ENCODE measurements around the gene GARIN5B.
"Not testable (repeated sequence)": the region's sequence is repeated elsewhere in the genome, so short reads cannot be mapped to it uniquely, and the experiment has no call there.

GARIN5B gene

DNA sequence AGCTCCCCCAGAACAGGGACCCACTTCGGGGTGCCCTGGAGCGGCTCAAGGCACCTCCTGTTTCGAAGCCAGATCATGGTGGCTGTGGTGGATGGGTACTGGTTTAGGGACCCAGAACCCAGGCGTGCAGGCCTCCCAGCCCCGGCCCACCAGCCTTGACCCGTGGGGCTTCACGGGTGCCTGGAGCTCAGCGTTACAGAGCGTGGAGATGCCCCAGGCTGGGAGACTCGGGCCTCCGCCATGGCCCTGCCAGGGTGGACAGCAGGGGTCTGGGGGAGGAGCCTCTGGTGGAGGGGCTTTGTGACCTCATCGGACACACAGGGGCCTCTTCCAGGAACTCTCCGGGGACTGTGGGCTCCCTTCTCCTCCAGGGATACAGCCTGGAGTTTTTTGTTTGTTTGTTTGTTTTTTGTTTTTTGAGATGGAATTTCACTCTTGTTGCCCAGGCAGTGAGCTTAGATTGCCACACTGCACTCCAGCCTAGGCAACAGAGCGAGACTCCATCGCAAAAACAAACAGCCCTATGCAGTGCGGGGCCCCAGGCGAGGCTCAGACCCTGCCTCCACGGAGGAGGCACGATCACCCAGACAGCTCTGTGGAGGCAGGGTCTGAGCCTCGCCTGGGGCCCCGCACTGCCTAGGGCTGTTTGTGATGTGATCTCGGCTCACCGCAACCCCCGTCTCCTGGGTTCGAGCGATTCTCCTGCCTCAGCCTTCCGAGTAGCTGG, at the start of gene GARIN5B:
GARIN5B (minus strand) TSS at position 271 of the 727 bp plus-strand sequence; CDS start at position 77, 194 bp downstream.
- no peak within 1 kb of the TSS for H3K4me3 ChIP-seq (replicated peaks; ENCODE audit: low read depth, low read length)
- DNase-seq (ENCODE audit: low read depth): no peak
- TF ChIP-seq, protein P1, sequence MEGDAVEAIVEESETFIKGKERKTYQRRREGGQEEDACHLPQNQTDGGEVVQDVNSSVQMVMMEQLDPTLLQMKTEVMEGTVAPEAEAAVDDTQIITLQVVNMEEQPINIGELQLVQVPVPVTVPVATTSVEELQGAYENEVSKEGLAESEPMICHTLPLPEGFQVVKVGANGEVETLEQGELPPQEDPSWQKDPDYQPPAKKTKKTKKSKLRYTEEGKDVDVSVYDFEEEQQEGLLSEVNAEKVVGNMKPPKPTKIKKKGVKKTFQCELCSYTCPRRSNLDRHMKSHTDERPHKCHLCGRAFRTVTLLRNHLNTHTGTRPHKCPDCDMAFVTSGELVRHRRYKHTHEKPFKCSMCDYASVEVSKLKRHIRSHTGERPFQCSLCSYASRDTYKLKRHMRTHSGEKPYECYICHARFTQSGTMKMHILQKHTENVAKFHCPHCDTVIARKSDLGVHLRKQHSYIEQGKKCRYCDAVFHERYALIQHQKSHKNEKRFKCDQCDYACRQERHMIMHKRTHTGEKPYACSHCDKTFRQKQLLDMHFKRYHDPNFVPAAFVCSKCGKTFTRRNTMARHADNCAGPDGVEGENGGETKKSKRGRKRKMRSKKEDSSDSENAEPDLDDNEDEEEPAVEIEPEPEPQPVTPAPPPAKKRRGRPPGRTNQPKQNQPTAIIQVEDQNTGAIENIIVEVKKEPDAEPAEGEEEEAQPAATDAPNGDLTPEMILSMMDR (IDR thresholded peaks at IDR 0.05; ENCODE audit: low read length, missing control alignments): no peak

DNA sequence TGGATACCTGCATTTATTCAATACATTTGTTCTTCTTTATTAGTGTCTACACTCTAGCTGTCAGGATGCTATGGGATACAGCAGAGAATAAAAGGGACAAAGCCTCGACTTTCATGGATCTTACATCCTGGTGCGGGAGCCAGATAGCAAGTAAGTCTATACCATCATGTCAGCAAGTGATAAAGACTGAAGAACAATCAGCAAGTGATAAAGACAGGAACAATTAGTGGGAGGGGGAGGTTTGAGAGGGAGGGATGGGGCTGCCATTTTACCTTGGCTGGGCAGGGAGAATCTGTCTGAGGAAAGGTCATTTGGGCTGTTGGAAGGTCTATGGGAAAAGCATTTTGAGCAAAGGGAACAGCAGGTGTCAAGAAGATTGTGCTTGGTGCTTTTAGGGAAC, 47.1 kb upstream of the GARIN5B start:
- H3K4me3 ChIP-seq (replicated peaks; ENCODE audit: low read depth, low read length): no peak overlapping the region
- TF ChIP-seq, protein P1 (IDR thresholded peaks at IDR 0.05; ENCODE audit: low read length, missing control alignments): no peak
- no peak for DNase-seq (ENCODE audit: low read depth)

DNA sequence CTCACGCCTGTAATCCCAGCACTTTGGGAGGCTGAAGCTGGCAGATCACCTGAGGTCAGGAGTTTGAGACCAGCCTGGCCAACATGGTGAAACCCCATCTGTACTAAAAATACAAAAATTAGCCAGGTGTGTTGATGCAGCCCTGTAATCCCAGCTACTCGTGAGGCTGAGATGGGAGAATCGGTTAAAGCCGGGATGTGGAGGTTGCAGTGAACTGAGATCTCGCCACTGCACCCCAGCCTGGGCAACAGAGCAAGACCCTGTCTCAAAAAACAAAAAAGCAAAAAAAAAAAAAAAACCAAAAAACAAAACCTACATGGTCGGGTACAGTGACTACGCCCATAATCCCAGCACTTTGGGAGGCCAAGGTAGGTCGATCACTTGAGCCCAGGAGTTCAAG, 46.1 kb upstream of the GARIN5B start:
- not testable (repeated sequence) for DNase-seq (ENCODE audit: low read depth); H3K4me3 ChIP-seq (replicated peaks; ENCODE audit: low read depth, low read length)

DNA sequence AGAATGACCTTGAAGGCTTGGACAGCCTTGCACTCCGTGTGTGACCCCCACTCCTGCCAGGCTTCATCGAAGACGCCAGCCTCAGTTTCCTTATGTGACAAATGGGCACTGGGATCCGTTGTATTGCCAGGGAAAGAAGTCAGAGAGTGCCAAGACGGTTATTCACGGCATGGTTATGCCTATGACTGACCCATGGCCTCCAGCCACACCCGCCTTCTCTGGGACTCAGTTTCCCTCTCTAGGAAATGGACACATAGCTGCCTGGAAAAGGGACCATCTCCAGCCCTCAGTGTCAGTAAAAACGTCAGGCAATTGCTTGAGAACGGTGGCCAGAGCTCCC, 45.4 kb upstream of the GARIN5B start:
- DNase-seq (ENCODE audit: low read depth): no peak
- TF ChIP-seq, protein P1 (IDR thresholded peaks at IDR 0.05; ENCODE audit: low read length, missing control alignments): no peak
- H3K4me3 ChIP-seq (replicated peaks; ENCODE audit: low read depth, low read length): peak overlapping the region; percentile 51

DNA sequence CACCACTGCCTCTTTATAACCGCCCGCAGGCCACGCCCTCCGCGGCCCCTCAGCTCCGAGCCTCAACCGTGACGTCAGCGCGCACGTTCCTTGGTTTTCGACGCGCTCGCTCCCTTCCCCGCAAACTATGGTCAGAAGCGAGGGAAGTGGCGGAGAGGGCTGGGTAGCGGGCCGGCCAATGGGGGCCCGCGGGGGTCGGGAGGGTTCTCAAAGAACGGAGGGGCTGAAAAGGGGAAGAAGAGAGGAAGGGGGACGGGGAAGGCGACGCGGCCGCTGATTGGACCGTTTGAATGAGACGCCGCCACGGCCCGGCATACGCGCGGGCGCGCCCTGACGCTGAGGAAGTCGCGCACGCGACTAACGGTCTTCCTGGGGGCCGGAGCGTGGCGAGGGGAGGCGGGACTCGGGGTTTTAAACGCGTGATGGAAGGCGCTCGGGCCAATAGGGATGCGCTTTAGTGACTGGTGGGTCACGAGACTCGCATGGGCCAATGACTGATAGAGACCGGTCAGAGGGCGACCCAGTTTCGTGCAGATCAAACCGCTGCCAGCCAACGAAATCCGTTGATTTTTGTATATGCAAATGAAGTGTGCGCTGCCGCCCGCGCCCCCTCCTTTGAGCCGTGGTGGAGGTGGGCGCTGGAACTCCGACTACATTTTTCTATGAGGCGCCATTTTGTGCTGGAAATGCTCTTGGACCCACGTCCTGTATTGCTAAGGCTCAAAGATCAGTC, 44.9 kb upstream of the GARIN5B start:
- H3K4me3 ChIP-seq (replicated peaks; ENCODE audit: low read depth, low read length): peak overlapping the region; percentile 79
- TF ChIP-seq, protein P1 (IDR thresholded peaks at IDR 0.05; ENCODE audit: low read length, missing control alignments): no peak
- peak; percentile 100 for DNase-seq (ENCODE audit: low read depth)

DNA sequence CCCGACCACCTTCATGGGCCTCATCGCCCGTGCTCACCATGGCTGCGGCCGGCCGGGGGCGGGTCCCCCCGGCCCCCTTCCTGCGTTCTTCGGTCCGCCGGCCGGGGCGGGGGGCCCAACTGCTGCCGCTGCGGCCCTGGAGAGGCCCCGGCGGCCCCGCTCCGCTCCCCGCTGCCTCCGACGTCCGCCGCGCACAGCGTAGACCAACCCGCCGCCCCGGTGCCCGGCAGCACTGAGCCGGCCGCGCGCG, 44.4 kb upstream of the GARIN5B start, which contains the start of gene UBE2S:
UBE2S (minus strand) TSS at position 239 of the 250 bp plus-strand sequence; CDS start at position 40, 199 bp downstream.
- not testable (repeated sequence) for DNase-seq (ENCODE audit: low read depth)
- H3K4me3 ChIP-seq (replicated peaks; ENCODE audit: low read depth, low read length): peak within 1 kb of the TSS; percentile 79

DNA sequence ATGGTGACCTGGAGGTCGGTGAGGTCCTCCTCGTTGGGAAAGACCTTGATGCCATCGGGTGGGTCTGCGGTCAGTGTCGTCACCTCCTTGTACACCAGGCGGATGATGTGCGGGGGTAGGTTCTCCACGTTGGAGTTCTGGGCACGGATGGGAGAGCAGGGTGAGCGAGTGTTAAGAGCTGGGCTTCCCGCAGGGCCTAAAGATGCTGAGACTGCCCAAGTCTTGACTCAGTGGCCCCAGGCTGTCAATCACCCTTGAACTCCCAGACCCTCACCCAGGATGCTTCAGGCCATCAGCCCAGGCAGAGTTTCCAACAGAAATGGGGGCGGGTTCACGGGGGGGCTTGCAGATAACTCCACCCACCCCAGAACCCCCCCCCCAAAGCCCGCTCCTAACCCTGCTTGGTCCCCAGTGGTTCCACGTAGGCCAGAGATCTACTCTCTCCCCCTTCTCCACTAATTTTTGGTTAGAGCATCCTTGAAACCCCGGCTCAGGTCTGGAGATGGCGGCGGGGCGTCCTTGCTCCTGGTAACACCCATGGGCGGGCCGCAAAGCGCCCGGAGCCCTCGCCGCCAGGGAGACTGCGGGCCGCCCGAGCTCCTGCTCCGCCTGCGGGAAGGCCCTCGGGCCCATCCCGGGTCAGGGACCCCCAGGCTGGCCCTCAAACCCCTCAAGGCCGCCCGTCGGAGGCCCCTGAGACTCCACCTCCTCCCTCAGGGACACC, 43.9 kb upstream of the GARIN5B start:
- TF ChIP-seq, protein P1 (IDR thresholded peaks at IDR 0.05; ENCODE audit: low read length, missing control alignments): no peak
- peak overlapping the region; percentile 79 for H3K4me3 ChIP-seq (replicated peaks; ENCODE audit: low read depth, low read length)
- DNase-seq (ENCODE audit: low read depth): peak; percentile 41
